GM18858 (cell line): ENCODE measurements around the gene CDK5R1.
A peak's percentile ranks its signal among the peaks of the same experiment; 100 is the strongest.
"Not testable (repeated sequence)": the region's sequence is repeated elsewhere in the genome, so short reads cannot be mapped to it uniquely, and the experiment has no call there.

Source experiments
- ATAC-seq: cut with Tn5 transposase; IDR thresholded peaks from one replicate; pipeline ENCODE4 v1.9.1; 2021; ENCODE audit not compliant: unreplicated experiment

Gene CDK5R1

GRCh38 chr17:32515677-32516383 lies 29.0 kb downstream of the CDK5R1 start:
- ATAC-seq = peak; percentile 33

- no peak for ATAC-seq
These were observed 29.7 kb downstream of the CDK5R1 start for GRCh38 chr17:32516450-32516849.

- ATAC-seq = no peak
These were observed 30.3 kb downstream of the CDK5R1 start for GRCh38 chr17:32516940-32517701.

DNA sequence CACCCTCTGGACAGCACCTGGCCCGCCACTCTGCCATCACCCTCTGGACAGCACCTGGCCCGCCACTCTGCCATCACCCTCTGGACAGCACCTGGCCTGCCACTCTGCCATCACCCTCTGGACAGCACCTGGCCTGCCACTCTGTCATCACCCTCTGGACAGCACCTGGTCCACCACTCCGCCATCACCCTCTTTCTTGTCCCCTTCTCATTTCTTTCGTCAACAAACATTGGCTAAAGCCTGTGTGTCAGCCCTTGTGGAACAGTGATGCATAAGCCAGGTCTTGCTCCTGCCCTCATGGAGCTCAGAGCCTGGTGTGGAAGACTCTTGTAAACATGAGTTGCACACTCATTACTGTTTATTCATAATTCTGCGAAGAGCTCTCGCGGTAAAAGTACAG lies 31.2 kb downstream of the CDK5R1 start:
- no peak for ATAC-seq

DNA sequence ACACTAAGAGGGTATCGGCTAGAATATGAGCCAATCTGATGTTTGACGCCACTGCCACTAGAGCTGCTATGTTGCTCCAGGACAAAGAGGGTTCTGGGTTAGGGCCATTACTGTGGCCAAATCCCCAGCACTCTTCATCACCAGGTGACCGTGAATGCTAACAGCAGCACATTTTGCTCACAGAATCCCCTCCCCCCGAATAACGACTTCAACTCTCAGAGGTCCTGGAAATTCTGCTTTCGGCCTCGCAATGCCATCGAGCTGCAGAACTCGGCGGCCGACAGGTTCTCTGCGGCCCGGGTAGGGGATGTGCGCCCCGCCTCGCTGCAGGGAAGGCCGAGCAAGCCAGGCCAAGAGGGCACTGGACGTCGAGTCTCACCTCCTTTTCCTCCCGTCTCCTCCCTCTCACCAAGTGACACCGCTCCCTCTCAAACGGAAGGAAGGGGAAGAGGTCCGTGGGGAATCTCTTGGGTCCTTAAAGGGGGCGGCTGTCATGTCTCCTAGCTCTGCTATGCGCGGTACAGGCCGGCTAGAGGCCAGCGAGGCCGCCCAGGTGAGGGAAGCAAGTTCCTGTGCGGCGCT lies 31.9 kb downstream of the CDK5R1 start:
- no peak for ATAC-seq

DNA sequence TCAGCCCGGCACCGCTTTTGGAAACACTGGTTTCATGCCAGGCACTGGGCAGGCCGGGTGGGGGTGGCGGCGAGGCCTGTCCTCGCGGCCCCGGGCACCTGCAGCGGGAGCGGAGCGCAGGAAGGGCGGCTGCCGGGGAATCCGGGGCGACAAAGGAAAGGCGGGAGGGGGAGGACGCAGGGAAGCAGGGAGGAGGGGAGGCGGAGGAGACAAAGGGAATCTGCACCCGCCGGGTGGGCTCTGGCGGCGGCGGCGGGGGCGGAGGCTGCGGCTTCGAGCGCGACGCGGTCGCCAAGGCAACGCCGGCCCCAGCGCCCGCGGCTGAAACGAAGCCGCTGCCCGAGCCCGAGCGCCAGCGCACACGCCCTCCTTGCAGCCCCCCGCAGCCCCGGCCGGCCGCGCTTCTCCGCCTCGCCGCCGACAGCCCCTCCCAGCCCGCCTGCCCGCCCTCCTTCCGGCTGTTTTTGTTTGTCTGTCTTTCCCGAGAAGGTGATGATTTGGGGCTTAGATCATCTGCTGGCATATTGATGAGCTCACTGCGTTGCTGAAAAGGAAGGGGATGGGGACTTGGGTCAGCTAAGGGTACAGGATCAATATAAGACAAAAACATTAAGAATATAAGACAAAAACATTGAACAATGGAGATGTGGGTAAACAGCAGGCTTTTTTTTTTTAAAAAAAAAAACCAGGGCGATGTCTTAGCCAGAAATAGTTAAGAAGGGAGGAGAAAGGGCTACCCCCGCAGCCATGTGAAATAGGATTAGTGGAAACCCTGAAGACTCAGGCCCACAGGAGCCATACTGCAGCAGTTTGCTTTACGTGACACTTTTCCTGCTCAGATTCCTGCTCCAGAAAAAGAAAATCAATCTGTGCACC lies 32.7 kb downstream of the CDK5R1 start:
- ATAC-seq = no peak

DNA sequence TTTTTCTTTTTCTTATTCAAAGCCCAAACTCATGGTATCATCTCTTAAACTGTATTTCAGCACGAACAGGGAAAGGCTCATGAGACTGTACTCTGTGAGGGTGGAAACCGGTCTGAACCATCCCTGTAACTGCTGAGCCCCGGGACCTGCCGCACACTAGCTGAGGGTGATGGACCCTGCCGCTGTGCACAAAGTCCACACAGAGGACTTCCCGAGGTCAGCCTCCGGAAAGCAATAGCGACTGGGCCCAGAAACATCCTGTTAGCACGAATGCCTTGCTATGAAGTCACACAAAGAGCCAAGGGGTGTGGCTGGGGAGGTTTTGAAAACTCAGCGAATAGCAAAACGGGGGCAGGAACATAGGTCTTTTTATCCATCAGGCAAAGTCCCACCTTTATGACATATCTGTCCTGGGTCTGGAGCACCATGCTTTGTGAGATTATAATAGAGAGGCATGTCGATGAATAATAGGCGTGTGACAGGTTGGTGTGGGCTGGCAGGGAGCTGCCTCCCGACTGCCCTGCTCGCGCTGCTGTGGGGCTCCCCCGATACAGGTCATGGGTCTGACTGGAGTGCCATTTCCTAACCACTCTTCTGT lies 33.4 kb downstream of the CDK5R1 start:
- ATAC-seq = no peak

DNA sequence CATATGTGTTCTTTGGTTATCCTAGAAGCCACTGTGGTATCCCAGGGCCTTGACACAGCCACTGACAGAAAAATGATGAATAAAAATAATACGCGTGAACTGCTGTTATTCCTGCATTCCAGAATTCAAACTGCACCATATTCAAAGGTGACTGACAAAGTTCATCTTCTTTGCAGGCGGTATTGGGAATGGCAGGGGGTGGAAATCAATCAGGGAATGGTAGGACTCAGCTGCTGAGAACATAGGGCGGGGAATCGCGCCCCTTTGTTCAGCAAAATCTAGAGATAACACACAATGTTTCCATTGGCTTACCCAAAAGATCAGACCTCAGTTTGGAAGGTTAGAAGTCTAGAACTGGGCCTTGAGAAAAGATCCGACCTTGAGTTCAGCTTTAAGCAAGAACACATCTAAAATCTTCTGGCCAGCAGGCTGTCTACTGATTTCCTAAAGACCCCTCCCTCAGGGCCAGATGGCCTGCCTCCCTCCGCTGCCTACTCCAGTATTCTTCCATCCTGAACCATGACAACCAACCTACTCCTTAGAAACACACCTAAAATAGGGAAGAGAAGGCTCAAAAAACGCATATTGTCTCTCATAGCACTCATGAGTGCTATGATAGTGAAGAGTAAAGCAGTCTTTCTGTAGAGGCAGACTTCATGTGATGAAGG lies 34.1 kb downstream of the CDK5R1 start:
- no peak for ATAC-seq

- peak; percentile 64 for ATAC-seq
These were observed 36.4 kb downstream of the CDK5R1 start for GRCh38 chr17:32523017-32523680.

- ATAC-seq = peak; percentile 43
These were observed 37.2 kb downstream of the CDK5R1 start for GRCh38 chr17:32523827-32524552.

- ATAC-seq = not testable (repeated sequence)
These were observed 37.7 kb downstream of the CDK5R1 start for GRCh38 chr17:32524553-32524880.

- ATAC-seq = no peak
These were observed 38.3 kb downstream of the CDK5R1 start for GRCh38 chr17:32525122-32525521.

- no peak for ATAC-seq
These were observed 40.4 kb downstream of the CDK5R1 start for GRCh38 chr17:32527146-32527545.

- no peak for ATAC-seq
These were observed 42.0 kb downstream of the CDK5R1 start for GRCh38 chr17:32528825-32529224.

- no peak for ATAC-seq
These were observed 42.8 kb downstream of the CDK5R1 start for GRCh38 chr17:32529604-32530003.

DNA sequence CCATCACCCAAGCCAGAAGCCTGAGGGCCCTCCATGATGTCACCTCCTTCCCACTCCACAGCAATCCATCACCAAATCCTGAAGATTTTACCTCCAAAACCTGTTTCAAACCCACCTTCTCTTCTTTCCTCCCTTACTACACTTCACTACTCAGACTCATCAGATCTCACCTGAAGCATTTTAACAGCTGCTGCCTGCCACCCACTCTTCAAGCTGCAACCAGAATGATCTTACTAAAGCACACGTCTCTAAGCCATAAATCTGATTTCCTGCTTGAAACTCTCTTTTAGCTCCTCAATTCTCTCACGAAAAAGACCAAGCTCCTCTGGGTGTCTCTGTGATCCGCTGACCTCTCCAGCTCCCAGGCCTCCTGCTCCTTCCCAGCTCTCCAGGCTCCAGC lies 46.5 kb downstream of the CDK5R1 start:
- no peak for ATAC-seq

DNA sequence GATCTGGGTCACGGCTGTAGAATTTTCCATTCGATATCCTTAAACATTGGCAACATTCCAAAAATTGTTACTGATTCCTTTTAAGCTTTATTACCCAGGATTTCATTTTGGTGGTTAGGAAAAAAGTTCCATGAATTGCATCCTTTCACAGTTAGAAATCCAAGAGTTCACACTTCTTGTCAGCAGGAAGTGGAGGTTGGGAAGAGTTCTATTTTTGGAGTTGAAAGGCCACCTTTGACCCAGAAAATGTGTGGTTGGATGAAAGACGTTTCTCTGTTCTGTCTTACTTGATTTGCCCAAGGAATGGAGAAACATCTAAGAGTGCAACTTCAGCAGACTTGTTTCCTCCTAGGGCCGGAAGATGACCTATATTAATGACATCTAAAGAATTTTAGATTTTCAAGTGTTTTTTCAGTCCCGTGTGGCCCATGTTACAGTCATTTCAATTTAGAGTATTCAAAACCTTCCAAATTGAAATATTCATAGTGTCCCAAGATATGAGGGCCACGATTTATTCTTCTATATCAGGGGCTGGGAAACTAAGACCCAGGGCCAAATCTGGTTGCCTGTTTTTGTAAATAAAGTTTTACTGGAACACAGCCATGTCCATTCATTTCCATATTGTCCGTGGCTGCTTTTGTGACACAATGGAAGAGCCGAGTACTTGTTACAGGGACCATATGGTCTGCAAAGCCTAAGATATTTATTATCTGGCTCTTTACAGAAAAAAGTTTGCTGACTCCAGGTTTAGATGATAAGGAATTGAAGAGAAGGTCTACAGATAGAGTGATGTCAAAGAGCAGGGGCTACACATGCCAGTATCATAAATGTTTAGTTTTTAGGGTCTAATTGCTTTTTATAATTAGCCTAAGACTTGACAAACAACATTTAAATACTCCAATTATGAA lies 50.2 kb downstream of the CDK5R1 start:
- ATAC-seq = no peak
